Activated CD4-positive, alpha-beta T cell treated with anti-CD3 and anti-CD28 coated beads, Interleukin-2, amount 10 ng/mL, durations not matched to agents 24 days and 14 days (primary cell): ENCODE measurements around the gene ZFR2. TPM values are rescaled to one million over a fixed set of nuclear protein-coding genes. Genes with fewer than 3 reads are reported as not detected.

ENCODE experiments used
- DNase-seq: peaks from one replicate; pipeline ENCODE4 v3.0.0; 2022
- H3K27ac Mint-ChIP-seq: one replicate; pipeline ENCODE4 v1.8.0; 2022; ENCODE audit warnings: mild to moderate bottlenecking, mixed read lengths
- H3K27me3 Mint-ChIP-seq: one replicate; pipeline ENCODE4 v1.8.0; 2022; ENCODE audit warnings: mixed read lengths
- H3K36me3 Mint-ChIP-seq: one replicate; pipeline ENCODE4 v1.8.0; 2022; ENCODE audit warnings: low read depth, mild to moderate bottlenecking, mixed read lengths
- H3K4me1 Mint-ChIP-seq: one replicate; pipeline ENCODE4 v1.8.0; 2021; ENCODE audit warnings: mixed read lengths
- H3K4me3 Mint-ChIP-seq: one replicate; pipeline ENCODE4 v1.8.0; 2022; ENCODE audit warnings: mild to moderate bottlenecking, moderate library complexity, mixed read lengths
- H3K9me3 Mint-ChIP-seq: one replicate; pipeline ENCODE4 v1.8.0; 2021; ENCODE audit warnings: mixed read lengths
- intact Hi-C: fragments of 100-400 bp; cut with micrococcal nuclease; formaldehyde crosslinking; loops from one replicate; pipeline ENCODE4 v1.15.1; 2023
- total RNA-seq: library from RNA; stranded (reverse); gene quantifications from 2 replicates; pipeline ENCODE4 v1.2.3, GENCODE V29; 2022

Gene ZFR2
- total RNA-seq, 1 donor from 2014 or later: not detected

- Mint-ChIP-seq H3K27ac (no peak overlapping the region), H3K9me3 (peaks cover 12% of the 10 kb centered on the region), H3K36me3 (peaks cover 26% of the 10 kb centered on the region), H3K4me3 (no peak overlapping the region), H3K4me1 (no peaks in the 10 kb centered on the region), H3K27me3 (no peaks in the 10 kb centered on the region)
- intact Hi-C loops: no loop called here
- no peak for DNase-seq
Measured at GRCh38 chr19:3778899-3779723, 89.7 kb downstream of the ZFR2 start.

- Mint-ChIP-seq H3K27me3 (no peaks in the 10 kb centered on the region), H3K4me1 (no peaks in the 10 kb centered on the region), H3K27ac (no peak overlapping the region), H3K9me3 (peaks cover 12% of the 10 kb centered on the region), H3K36me3 (peaks cover 23% of the 10 kb centered on the region), H3K4me3 (no peak overlapping the region)
- intact Hi-C loops: no loop called here
- DNase-seq: no peak
Measured at GRCh38 chr19:3778104-3778867, 90.6 kb downstream of the ZFR2 start.

GRCh38 chr19:3776479-3777040, 92.3 kb downstream of the ZFR2 start:
- intact Hi-C loops: no loop called here
- Mint-ChIP-seq H3K4me3 (no peak overlapping the region), H3K36me3 (peaks cover 10% of the 10 kb centered on the region), H3K27me3 (no peaks in the 10 kb centered on the region), H3K27ac (no peak overlapping the region), H3K9me3 (peaks cover 3% of the 10 kb centered on the region), H3K4me1 (no peaks in the 10 kb centered on the region)
- DNase-seq: no peak

- H3K36me3 Mint-ChIP-seq: peaks cover 3% of the 10 kb centered on the region
- intact Hi-C loops: no loop called here
- H3K4me3 Mint-ChIP-seq: no peak overlapping the region
- no peaks in the 10 kb centered on the region for H3K4me1 Mint-ChIP-seq
- H3K27ac Mint-ChIP-seq: no peak overlapping the region
- no peaks in the 10 kb centered on the region for H3K27me3 Mint-ChIP-seq
- H3K9me3 Mint-ChIP-seq: no peaks in the 10 kb centered on the region
- DNase-seq: no peak
Measured at GRCh38 chr19:3775831-3776230, 93.0 kb downstream of the ZFR2 start.

GRCh38 chr19:3775374-3775711, 93.5 kb downstream of the ZFR2 start:
- Mint-ChIP-seq H3K36me3 (peaks cover 2% of the 10 kb centered on the region), H3K27me3 (no peaks in the 10 kb centered on the region), H3K4me1 (no peaks in the 10 kb centered on the region), H3K9me3 (no peaks in the 10 kb centered on the region), H3K27ac (no peak overlapping the region), H3K4me3 (no peak overlapping the region)
- intact Hi-C loops: no loop called here
- DNase-seq: no peak

- H3K27ac Mint-ChIP-seq: no peak overlapping the region
- H3K27me3 Mint-ChIP-seq: no peaks in the 10 kb centered on the region
- no peaks in the 10 kb centered on the region for H3K4me1 Mint-ChIP-seq
- peaks cover 2% of the 10 kb centered on the region for H3K36me3 Mint-ChIP-seq
- intact Hi-C loops: no loop called here
- H3K9me3 Mint-ChIP-seq: no peaks in the 10 kb centered on the region
- H3K4me3 Mint-ChIP-seq: no peak overlapping the region
- DNase-seq: no peak
Measured at GRCh38 chr19:3774621-3775373, 94.0 kb downstream of the ZFR2 start.

GRCh38 chr19:3773814-3774515, 94.9 kb downstream of the ZFR2 start:
- Mint-ChIP-seq H3K4me1 (no peaks in the 10 kb centered on the region), H3K4me3 (no peak overlapping the region), H3K36me3 (peaks cover 2% of the 10 kb centered on the region), H3K27ac (no peak overlapping the region), H3K27me3 (no peaks in the 10 kb centered on the region), H3K9me3 (no peaks in the 10 kb centered on the region)
- intact Hi-C loops: no loop called here
- no peak for DNase-seq

GRCh38 chr19:3771906-3772455, 96.9 kb downstream of the ZFR2 start, which contains the start of gene RAX2:
RAX2 (minus strand) TSS chr19:3772228; CDS start chr19:3771742, 486 bp downstream.
- intact Hi-C loops: no loop called here
- Mint-ChIP-seq H3K36me3 (peaks cover 11% of the 10 kb centered on the region), H3K9me3 (no peaks in the 10 kb centered on the region), H3K4me1 (no peaks in the 10 kb centered on the region), H3K27ac (no peak within 1 kb of the TSS), H3K27me3 (no peaks in the 10 kb centered on the region), H3K4me3 (no peak within 1 kb of the TSS)
- DNase-seq: no peak

GRCh38 chr19:3771000-3771905, 97.6 kb downstream of the ZFR2 start:
- Mint-ChIP-seq H3K27ac (no peak overlapping the region), H3K4me3 (no peak overlapping the region), H3K9me3 (no peaks in the 10 kb centered on the region), H3K36me3 (peaks cover 16% of the 10 kb centered on the region), H3K27me3 (no peaks in the 10 kb centered on the region), H3K4me1 (peaks cover 5% of the 10 kb centered on the region)
- intact Hi-C loops: no loop called here
- DNase-seq: no peak

GRCh38 chr19:3770136-3770999, 98.5 kb downstream of the ZFR2 start:
- H3K27ac Mint-ChIP-seq: no peak overlapping the region
- H3K27me3 Mint-ChIP-seq: no peaks in the 10 kb centered on the region
- peaks cover 17% of the 10 kb centered on the region for H3K36me3 Mint-ChIP-seq
- no peaks in the 10 kb centered on the region for H3K9me3 Mint-ChIP-seq
- peaks cover 7% of the 10 kb centered on the region for H3K4me1 Mint-ChIP-seq
- intact Hi-C loops: no loop called here
- DNase-seq: no peak
- no peak overlapping the region for H3K4me3 Mint-ChIP-seq

- Mint-ChIP-seq H3K36me3 (peaks cover 17% of the 10 kb centered on the region), H3K27ac (no peak overlapping the region), H3K4me3 (no peak overlapping the region), H3K27me3 (no peaks in the 10 kb centered on the region), H3K4me1 (peaks cover 7% of the 10 kb centered on the region), H3K9me3 (no peaks in the 10 kb centered on the region)
- no peak for DNase-seq
- intact Hi-C loops: no loop called here
Measured at GRCh38 chr19:3769494-3769893, 99.3 kb downstream of the ZFR2 start.

- Mint-ChIP-seq H3K27ac (peak overlapping the region; percentile 31), H3K36me3 (peaks cover 17% of the 10 kb centered on the region), H3K27me3 (no peaks in the 10 kb centered on the region), H3K4me1 (peaks cover 7% of the 10 kb centered on the region), H3K4me3 (no peak overlapping the region), H3K9me3 (no peaks in the 10 kb centered on the region)
- intact Hi-C loops: no loop called here
- DNase-seq: no peak
Measured at GRCh38 chr19:3768748-3769099, 100.1 kb downstream of the ZFR2 start.
